Measurements from ENCODE around the gene DNAH12.

DNAH12 gene

DNA sequence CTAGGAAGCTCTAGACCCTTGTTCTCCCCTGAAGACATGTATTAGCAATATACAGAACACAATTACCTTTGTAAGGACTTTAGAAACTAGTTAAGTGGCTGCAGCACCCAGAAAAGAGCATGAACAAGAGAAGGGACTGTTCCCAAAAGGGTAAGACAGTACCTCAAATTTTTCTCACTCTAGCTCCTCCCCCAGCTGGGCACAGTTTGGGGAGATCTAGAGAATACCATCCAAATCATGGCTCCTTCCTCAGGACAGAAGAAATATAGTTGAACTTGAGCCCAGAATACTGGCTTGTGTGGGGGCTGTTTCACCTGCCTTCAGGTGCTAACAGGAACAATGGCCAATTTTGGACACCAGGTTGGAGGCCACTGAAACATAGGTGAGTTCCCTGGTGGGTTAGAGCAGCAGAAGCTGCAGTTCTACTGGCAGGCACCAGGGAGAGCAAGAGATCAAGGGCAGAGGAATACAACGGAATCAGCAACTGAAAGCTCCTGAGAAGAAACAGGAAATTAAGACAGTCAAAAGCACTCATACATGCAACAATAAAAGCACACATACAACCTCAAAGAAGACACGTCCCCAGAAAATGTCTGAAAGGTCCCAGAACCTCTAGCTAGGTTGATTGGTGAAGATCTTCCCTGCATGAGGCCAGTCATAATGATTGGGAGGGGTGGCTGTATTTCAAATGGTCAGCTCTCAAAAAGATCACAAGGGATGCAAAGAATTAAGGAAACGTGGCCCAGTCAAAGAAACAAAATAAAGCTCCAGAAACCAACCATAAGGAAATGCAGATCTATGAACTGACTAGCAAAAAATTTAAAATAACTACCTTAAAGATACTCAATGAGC, 146.7 kb downstream of the DNAH12 start:
- TF ChIP-seq, protein P1, sequence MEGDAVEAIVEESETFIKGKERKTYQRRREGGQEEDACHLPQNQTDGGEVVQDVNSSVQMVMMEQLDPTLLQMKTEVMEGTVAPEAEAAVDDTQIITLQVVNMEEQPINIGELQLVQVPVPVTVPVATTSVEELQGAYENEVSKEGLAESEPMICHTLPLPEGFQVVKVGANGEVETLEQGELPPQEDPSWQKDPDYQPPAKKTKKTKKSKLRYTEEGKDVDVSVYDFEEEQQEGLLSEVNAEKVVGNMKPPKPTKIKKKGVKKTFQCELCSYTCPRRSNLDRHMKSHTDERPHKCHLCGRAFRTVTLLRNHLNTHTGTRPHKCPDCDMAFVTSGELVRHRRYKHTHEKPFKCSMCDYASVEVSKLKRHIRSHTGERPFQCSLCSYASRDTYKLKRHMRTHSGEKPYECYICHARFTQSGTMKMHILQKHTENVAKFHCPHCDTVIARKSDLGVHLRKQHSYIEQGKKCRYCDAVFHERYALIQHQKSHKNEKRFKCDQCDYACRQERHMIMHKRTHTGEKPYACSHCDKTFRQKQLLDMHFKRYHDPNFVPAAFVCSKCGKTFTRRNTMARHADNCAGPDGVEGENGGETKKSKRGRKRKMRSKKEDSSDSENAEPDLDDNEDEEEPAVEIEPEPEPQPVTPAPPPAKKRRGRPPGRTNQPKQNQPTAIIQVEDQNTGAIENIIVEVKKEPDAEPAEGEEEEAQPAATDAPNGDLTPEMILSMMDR (IDR thresholded peaks at IDR 0.05) = peak; percentile 8
- H3K4me1 ChIP-seq (ENCODE audit: control insufficient read depth in 1 of 2, insufficient read depth in 1 of 2, low read depth in 1 of 2, low read length in 1 of 2) = no peaks in the 10 kb centered on the region
- no peak overlapping the region for H3K4me3 ChIP-seq (ENCODE audit: low read depth in 1 of 2, low read length in 1 of 2)
- H3K9me3 ChIP-seq = no peaks in the 10 kb centered on the region
- H3K27ac ChIP-seq = no peak overlapping the region
- no peaks in the 10 kb centered on the region for H3K27me3 ChIP-seq
- H3K36me3 ChIP-seq = no peaks in the 10 kb centered on the region

DNA sequence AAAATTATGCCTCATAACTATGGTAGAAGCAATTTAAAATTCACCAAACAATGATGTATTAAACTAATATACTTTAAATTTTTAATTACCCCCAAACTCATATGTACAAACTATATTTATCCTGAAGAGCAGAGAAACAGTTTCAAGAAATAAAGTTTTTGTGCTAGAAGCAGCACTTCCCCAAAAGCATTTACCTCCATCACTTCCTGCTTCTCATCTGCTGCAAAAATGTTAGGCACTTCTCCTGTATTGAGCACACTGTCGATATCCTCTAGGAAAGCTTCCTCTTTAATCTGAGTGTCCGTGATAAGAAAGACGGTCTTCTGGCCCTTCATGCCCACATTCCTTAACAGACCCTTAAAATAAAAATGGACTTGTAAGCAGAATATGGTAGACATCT, 150.2 kb downstream of the DNAH12 start:
- Histone ChIP-seq H3K4me1 (ENCODE audit: control insufficient read depth in 1 of 2, insufficient read depth in 1 of 2, low read depth in 1 of 2, low read length in 1 of 2) (no peaks in the 10 kb centered on the region), H3K27ac (no peak overlapping the region), H3K36me3 (no peaks in the 10 kb centered on the region), H3K4me3 (ENCODE audit: low read depth in 1 of 2, low read length in 1 of 2) (no peak overlapping the region), H3K9me3 (no peaks in the 10 kb centered on the region), H3K27me3 (no peaks in the 10 kb centered on the region)
- TF ChIP-seq, protein P1 (IDR thresholded peaks at IDR 0.05) = no peak

DNA sequence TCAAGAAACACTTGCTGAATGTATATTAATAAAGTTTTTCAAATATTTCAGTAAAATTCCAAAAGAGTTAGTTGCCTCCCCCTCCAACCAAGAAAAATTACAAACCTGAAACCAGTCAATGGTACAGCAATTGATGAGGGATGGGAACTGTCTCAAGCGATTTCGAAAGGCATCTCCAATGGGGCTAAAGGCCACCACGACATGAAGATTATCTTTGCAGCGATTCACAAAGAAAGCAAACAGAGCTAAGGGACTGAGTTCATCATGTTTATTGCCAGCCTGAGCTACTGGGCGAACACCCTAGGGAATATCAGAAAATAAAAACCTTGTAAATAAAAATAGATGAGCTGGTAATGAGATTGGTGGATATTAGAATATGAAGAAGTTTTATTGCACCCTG, 152.4 kb downstream of the DNAH12 start:
- no peaks in the 10 kb centered on the region for H3K4me1 ChIP-seq (ENCODE audit: control insufficient read depth in 1 of 2, insufficient read depth in 1 of 2, low read depth in 1 of 2, low read length in 1 of 2)
- H3K9me3 ChIP-seq = no peaks in the 10 kb centered on the region
- TF ChIP-seq, protein P1 (IDR thresholded peaks at IDR 0.05) = no peak
- no peaks in the 10 kb centered on the region for H3K36me3 ChIP-seq
- H3K27me3 ChIP-seq = no peaks in the 10 kb centered on the region
- H3K4me3 ChIP-seq (ENCODE audit: low read depth in 1 of 2, low read length in 1 of 2) = no peak overlapping the region
- H3K27ac ChIP-seq = no peak overlapping the region

DNA sequence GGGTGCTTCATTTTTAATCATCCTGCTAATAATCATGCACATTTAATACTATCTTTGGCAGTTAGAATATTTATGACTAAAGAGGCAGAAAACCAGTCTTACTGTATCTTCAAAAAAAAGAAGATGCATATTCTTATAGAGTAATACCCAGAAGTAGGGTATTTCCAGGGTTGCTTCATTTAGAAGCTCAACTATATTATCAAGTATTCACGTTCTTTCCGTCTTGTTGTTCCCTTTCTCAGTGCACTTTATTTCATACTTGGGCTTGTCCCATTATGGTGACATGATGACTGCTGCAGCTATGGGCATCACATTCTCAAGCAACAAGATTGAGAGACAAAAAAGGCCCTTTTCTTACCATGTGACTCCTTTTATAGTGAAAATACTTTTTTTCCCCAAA, 154.9 kb downstream of the DNAH12 start:
- H3K27me3 ChIP-seq = no peaks in the 10 kb centered on the region
- H3K36me3 ChIP-seq = no peaks in the 10 kb centered on the region
- no peak overlapping the region for H3K27ac ChIP-seq
- no peaks in the 10 kb centered on the region for H3K9me3 ChIP-seq
- H3K4me3 ChIP-seq (ENCODE audit: low read depth in 1 of 2, low read length in 1 of 2) = no peak overlapping the region
- TF ChIP-seq, protein P1 (IDR thresholded peaks at IDR 0.05) = no peak
- H3K4me1 ChIP-seq (ENCODE audit: control insufficient read depth in 1 of 2, insufficient read depth in 1 of 2, low read depth in 1 of 2, low read length in 1 of 2) = no peaks in the 10 kb centered on the region

DNA sequence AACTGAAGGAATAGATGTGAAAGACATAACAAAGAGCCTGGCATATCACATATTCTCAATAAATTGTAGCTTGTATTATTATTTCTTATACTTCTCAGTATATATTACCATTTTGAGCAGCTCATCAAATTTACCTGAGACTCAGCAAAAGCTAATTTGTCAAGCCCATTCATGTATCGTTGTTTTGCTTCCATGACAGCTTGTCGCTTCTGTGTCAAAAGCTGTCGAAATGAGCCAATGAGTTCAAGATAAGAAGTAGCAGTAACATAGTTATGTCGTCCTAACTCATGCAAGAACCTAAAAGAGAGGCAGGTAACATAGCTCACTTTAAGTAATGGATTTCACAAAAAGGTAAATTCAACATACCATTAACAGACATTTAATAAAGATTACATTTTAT, 157.8 kb downstream of the DNAH12 start:
- Histone ChIP-seq H3K27ac (no peak overlapping the region), H3K4me1 (ENCODE audit: control insufficient read depth in 1 of 2, insufficient read depth in 1 of 2, low read depth in 1 of 2, low read length in 1 of 2) (no peaks in the 10 kb centered on the region), H3K4me3 (ENCODE audit: low read depth in 1 of 2, low read length in 1 of 2) (no peak overlapping the region), H3K27me3 (no peaks in the 10 kb centered on the region), H3K36me3 (no peaks in the 10 kb centered on the region), H3K9me3 (no peaks in the 10 kb centered on the region)
- TF ChIP-seq, protein P1 (IDR thresholded peaks at IDR 0.05) = no peak
